ENCODE data around the gene CIDEC.

GRCh38 chr3:9902372-9903237, 22.6 kb upstream of the CIDEC start, which contains the start of gene IL17RE:
- TF ChIP-seq CTCF (tag by site-specific recombination; IDR thresholded peaks at IDR 0.05) (no peak), PRDM10 (tag by site-specific recombination; IDR thresholded peaks at IDR 0.05) (no peak)
